Measurements from ENCODE around the gene STEAP3.

STEAP3 gene

GRCh38 chr2:119228136-119228535 is 4.5 kb downstream of the STEAP3 start:
- no peak for DNase-seq

GRCh38 chr2:119228964-119229363 is 5.3 kb downstream of the STEAP3 start:
- no peak for DNase-seq

GRCh38 chr2:119229716-119230115 is 6.1 kb downstream of the STEAP3 start:
- no peak for DNase-seq

GRCh38 chr2:119230219-119231185 is 6.9 kb downstream of the STEAP3 start:
- DNase-seq, result no peak

GRCh38 chr2:119231975-119232665 is 8.5 kb downstream of the STEAP3 start:
- DNase-seq, result no peak

- DNase-seq, result no peak
Measured at GRCh38 chr2:119232666-119232993, 9.0 kb downstream of the STEAP3 start.

- DNase-seq, result no peak
Measured at GRCh38 chr2:119233326-119234020, 9.8 kb downstream of the STEAP3 start.

- DNase-seq, result peak; percentile 39
Measured at GRCh38 chr2:119234021-119235019, 10.7 kb downstream of the STEAP3 start.

- no peak for DNase-seq
Measured at GRCh38 chr2:119236796-119237195, 13.2 kb downstream of the STEAP3 start.

- peak; percentile 82 for DNase-seq
Measured at GRCh38 chr2:119240311-119241204, 16.9 kb downstream of the STEAP3 start.

GRCh38 chr2:119241205-119241532 is 17.5 kb downstream of the STEAP3 start:
- DNase-seq, result no peak

GRCh38 chr2:119242276-119243119 is 18.9 kb downstream of the STEAP3 start:
- peak; percentile 73 for DNase-seq

- no peak for DNase-seq
Measured at GRCh38 chr2:119243621-119244020, 20.0 kb downstream of the STEAP3 start.

- DNase-seq, result peak; percentile 32
Measured at GRCh38 chr2:119245076-119245840, 21.6 kb downstream of the STEAP3 start.

- DNase-seq, result no peak
Measured at GRCh38 chr2:119245841-119246230, 22.2 kb downstream of the STEAP3 start.

GRCh38 chr2:119246884-119247843 is 23.5 kb downstream of the STEAP3 start:
- DNase-seq, result no peak

- no peak for DNase-seq
Measured at GRCh38 chr2:119247844-119248271, 24.2 kb downstream of the STEAP3 start.

- DNase-seq, result no peak
Measured at GRCh38 chr2:119248311-119248710, 24.7 kb downstream of the STEAP3 start.

Measured in NCI-H1436 (cell line).